Large intestine (tissue), 3 donors: ENCODE results near the gene NRP2. TPM values are rescaled to one million over a fixed set of nuclear protein-coding genes. Genes with fewer than 3 reads are reported as not detected.
A peak's percentile ranks its signal among the peaks of the same experiment; 100 is the strongest.

ENCODE experiments used
- DNase-seq, 2 donors: peaks; one replicate each; pipeline versions ENCODE4 v3.0.0 to v3.0.0-alpha.2; 2013
- H3K27ac ChIP-seq: one replicate; pipeline ENCODE4 v1.5.1; 2013; ENCODE audit warnings: low read length
- H3K27me3 ChIP-seq: 2 replicates; pipeline ENCODE4 v1.6.1; 2013; ENCODE audit warnings: low read length; ENCODE audit not compliant: control insufficient read depth, insufficient read depth
- H3K36me3 ChIP-seq: 2 replicates; pipeline ENCODE4 v1.6.1; 2013; ENCODE audit warnings: low read length; ENCODE audit not compliant: control insufficient read depth, insufficient read depth
- H3K4me1 ChIP-seq: one replicate; pipeline ENCODE4 v1.6.1; 2013; ENCODE audit warnings: low read length; ENCODE audit not compliant: control insufficient read depth, insufficient read depth
- H3K4me3 ChIP-seq: one replicate; pipeline ENCODE4 v1.5.1; 2013; ENCODE audit warnings: low read length
- H3K9me3 ChIP-seq: one replicate; pipeline ENCODE4 v1.6.1; 2013; ENCODE audit warnings: mild to moderate bottlenecking, low read depth, low read length, moderate library complexity; ENCODE audit not compliant: control insufficient read depth
- WGBS: methylation state at CpG from one replicate; pipeline ENCODE4 v1.1.5; 2013; ENCODE audit warnings: low lambda C conversion rate; ENCODE audit not compliant: insufficient coverage; 5-methylcytosine and 5-hydroxymethylcytosine counted together
- polyA plus RNA-seq: library from polyadenylated mRNA; unstranded; fragments of 120-200 nt; gene quantifications from one replicate; pipeline ENCODE4 v1.2.1, GENCODE V29; 2013

Gene NRP2
- polyA plus RNA-seq, 1 donor, result 37.2 TPM

- Histone ChIP-seq H3K27ac (no peak overlapping the region), H3K27me3 (no peaks in the 10 kb centered on the region), H3K4me3 (no peak overlapping the region), H3K9me3 (no peaks in the 10 kb centered on the region), H3K4me1 (peaks cover 5% of the 10 kb centered on the region), H3K36me3 (no peaks in the 10 kb centered on the region)
- WGBS, result no CpG with 5 or more reads among the region's 4 CpGs
- no peak for DNase-seq
Observed at GRCh38 chr2:205782941-205783340, 100.6 kb downstream of the NRP2 start.

GRCh38 chr2:205783872-205784499, 101.7 kb downstream of the NRP2 start:
- DNase-seq, result peak; percentile 27 to 64
- Histone ChIP-seq H3K27me3 (no peaks in the 10 kb centered on the region), H3K36me3 (no peaks in the 10 kb centered on the region), H3K4me1 (peaks cover 5% of the 10 kb centered on the region), H3K27ac (no peak overlapping the region), H3K9me3 (no peaks in the 10 kb centered on the region), H3K4me3 (no peak overlapping the region)
- no CpG with 5 or more reads among the region's 5 CpGs for WGBS

GRCh38 chr2:205785507-205786260, 103.4 kb downstream of the NRP2 start:
- no peaks in the 10 kb centered on the region for H3K36me3 ChIP-seq
- WGBS, result 100% methylated on average over 3 of the region's 7 CpGs
- no peak overlapping the region for H3K27ac ChIP-seq
- H3K9me3 ChIP-seq, result no peaks in the 10 kb centered on the region
- no peak overlapping the region for H3K4me3 ChIP-seq
- H3K27me3 ChIP-seq, result no peaks in the 10 kb centered on the region
- H3K4me1 ChIP-seq, result peaks cover 5% of the 10 kb centered on the region
- no peak for DNase-seq

- DNase-seq, result no peak
- H3K27me3 ChIP-seq, result no peaks in the 10 kb centered on the region
- 86% methylated on average over 1 of the region's 4 CpGs for WGBS
- H3K4me3 ChIP-seq, result no peak overlapping the region
- no peaks in the 10 kb centered on the region for H3K9me3 ChIP-seq
- H3K36me3 ChIP-seq, result no peaks in the 10 kb centered on the region
- H3K27ac ChIP-seq, result no peak overlapping the region
- H3K4me1 ChIP-seq, result peaks cover 5% of the 10 kb centered on the region
Observed at GRCh38 chr2:205786976-205787375, 104.7 kb downstream of the NRP2 start.

GRCh38 chr2:205787761-205788160, 105.5 kb downstream of the NRP2 start:
- no peaks in the 10 kb centered on the region for H3K9me3 ChIP-seq
- no CpG with 5 or more reads among the region's 3 CpGs for WGBS
- H3K4me3 ChIP-seq, result no peak overlapping the region
- H3K4me1 ChIP-seq, result peaks cover 5% of the 10 kb centered on the region
- no peaks in the 10 kb centered on the region for H3K36me3 ChIP-seq
- DNase-seq, result no peak
- H3K27ac ChIP-seq, result no peak overlapping the region
- no peaks in the 10 kb centered on the region for H3K27me3 ChIP-seq

- Histone ChIP-seq H3K27ac (no peak overlapping the region), H3K36me3 (peaks cover 4% of the 10 kb centered on the region), H3K27me3 (no peaks in the 10 kb centered on the region), H3K4me1 (no peaks in the 10 kb centered on the region), H3K4me3 (no peak overlapping the region), H3K9me3 (no peaks in the 10 kb centered on the region)
- WGBS, result no CpG with 5 or more reads among the region's 1 CpG
- DNase-seq, result no peak
Observed at GRCh38 chr2:205789906-205790305, 107.6 kb downstream of the NRP2 start.

- no peak overlapping the region for H3K4me3 ChIP-seq
- WGBS, result no CpG with 5 or more reads among the region's 3 CpGs
- no peaks in the 10 kb centered on the region for H3K27me3 ChIP-seq
- no peaks in the 10 kb centered on the region for H3K9me3 ChIP-seq
- H3K36me3 ChIP-seq, result peaks cover 7% of the 10 kb centered on the region
- no peaks in the 10 kb centered on the region for H3K4me1 ChIP-seq
- no peak for DNase-seq
- H3K27ac ChIP-seq, result peak overlapping the region; percentile 62
Observed at GRCh38 chr2:205792908-205793307, 110.6 kb downstream of the NRP2 start.

- H3K27ac ChIP-seq, result no peak overlapping the region
Observed at GRCh38 chr2:205796805-205797313, 114.6 kb downstream of the NRP2 start.

GRCh38 chr2:205797866-205798265, 115.6 kb downstream of the NRP2 start:
- Histone ChIP-seq H3K4me1 (peaks cover 17% of the 10 kb centered on the region), H3K9me3 (peaks cover 8% of the 10 kb centered on the region), H3K27me3 (no peaks in the 10 kb centered on the region), H3K4me3 (no peak overlapping the region), H3K27ac (peak overlapping the region; percentile 5), H3K36me3 (peaks cover 7% of the 10 kb centered on the region)
- WGBS, result 86% methylated on average over 1 of the region's 4 CpGs
- DNase-seq, result no peak

More at GRCh38 chr2:205796805-205797313, 114.6 kb downstream of the NRP2 start:
- Histone ChIP-seq H3K4me3 (no peak overlapping the region), H3K4me1 (peaks cover 15% of the 10 kb centered on the region), H3K27me3 (no peaks in the 10 kb centered on the region), H3K9me3 (peaks cover 8% of the 10 kb centered on the region), H3K36me3 (peaks cover 7% of the 10 kb centered on the region)
- no CpG with 5 or more reads among the region's 5 CpGs for WGBS
- no peak for DNase-seq

- Histone ChIP-seq H3K27me3 (no peaks in the 10 kb centered on the region), H3K27ac (peak overlapping the region; percentile 55), H3K36me3 (peaks cover 4% of the 10 kb centered on the region), H3K9me3 (peaks cover 8% of the 10 kb centered on the region), H3K4me3 (no peak overlapping the region), H3K4me1 (peaks cover 18% of the 10 kb centered on the region)
- DNase-seq, result no peak
- WGBS, result no CpG with 5 or more reads among the region's 2 CpGs
Observed at GRCh38 chr2:205800224-205800623, 117.9 kb downstream of the NRP2 start.
